Activated B cell treated with CpG ODN at 0.5 μM for 24 hours (primary cell): ENCODE measurements around the gene CFAP61. TPM values are rescaled to one million over a fixed set of nuclear protein-coding genes. Genes with fewer than 3 reads are reported as not detected.

Experiments used
- ATAC-seq: fragments of 200-7000 bp; cut with Tn5 transposase; one replicate; pipeline ENCODE4 v1.10.0; 2021; ENCODE audit warnings: low read depth, mild to moderate bottlenecking, moderate library complexity
- CTCF ChIA-PET: fragments of 350-600 bp; sonication (Branson Sonifier 250); formaldehyde crosslinking; loops from one replicate; lab custom pipeline; 2021; ENCODE audit warnings: antibody characterized with exemption; lab: Charles Lee
- POLR2A ChIA-PET: fragments of 350-600 bp; sonication (Branson Sonifier 250); formaldehyde crosslinking; loops from one replicate; lab custom pipeline; 2021; ENCODE audit warnings: antibody characterized with exemption; lab: Charles Lee
- DNase-seq: peaks from one replicate; pipeline ENCODE4 v3.0.0; 2022
- H3K27ac Mint-ChIP-seq: one replicate; pipeline ENCODE4 v1.8.0; 2020; ENCODE audit warnings: mixed read lengths
- H3K27me3 Mint-ChIP-seq: one replicate; pipeline ENCODE4 v1.8.0; 2021; ENCODE audit warnings: mixed read lengths
- H3K36me3 Mint-ChIP-seq: one replicate; pipeline ENCODE4 v1.8.0; 2021; ENCODE audit warnings: low read depth, mixed read lengths
- H3K4me1 Mint-ChIP-seq: one replicate; pipeline ENCODE4 v1.8.0; 2021; ENCODE audit warnings: mixed read lengths
- H3K4me3 Mint-ChIP-seq: one replicate; pipeline ENCODE4 v1.8.0; 2020; ENCODE audit warnings: mild to moderate bottlenecking, mixed read lengths
- H3K9me3 Mint-ChIP-seq: one replicate; pipeline ENCODE4 v1.8.0; 2020; ENCODE audit warnings: mixed read lengths
- CTCF ChIP-seq: fragments of 200-600 bp; IDR thresholded peaks from one replicate; pipeline ENCODE4 v1.8.0; 2022; ENCODE audit warnings: antibody characterized with exemption, mild to moderate bottlenecking
- intact Hi-C: fragments of 100-400 bp; cut with micrococcal nuclease; formaldehyde crosslinking; loops from one replicate; pipeline ENCODE4 v1.15.1; 2024
- total RNA-seq: library from RNA; stranded (reverse); gene quantifications from 2 replicates; pipeline ENCODE4 v1.2.3, GENCODE V29; 2022

CFAP61 gene
- total RNA-seq, 1 donor from 2014 or later, result not detected

- Mint-ChIP-seq H3K4me3 (no peak overlapping the region), H3K27ac (no peak overlapping the region), H3K4me1 (no peaks in the 10 kb centered on the region), H3K36me3 (no peaks in the 10 kb centered on the region), H3K27me3 (no peaks in the 10 kb centered on the region), H3K9me3 (no peaks in the 10 kb centered on the region)
- ATAC-seq (no peak), DNase-seq (no peak)
- ChIA-PET POLR2A (no interaction called here), CTCF (no interaction called here)
- intact Hi-C loops, result no loop called here
- TF ChIP-seq CTCF, result no peak
These were observed 214.2 kb downstream of the CFAP61 start for GRCh38 chr20:20266552-20266951.

GRCh38 chr20:20267685-20268370 lies 215.5 kb downstream of the CFAP61 start:
- no peak overlapping the region for H3K4me3 Mint-ChIP-seq
- peaks cover 4% of the 10 kb centered on the region for H3K27me3 Mint-ChIP-seq
- ChIA-PET POLR2A (no interaction called here), CTCF (no interaction called here)
- ATAC-seq, result no peak
- no peaks in the 10 kb centered on the region for H3K4me1 Mint-ChIP-seq
- H3K9me3 Mint-ChIP-seq, result no peaks in the 10 kb centered on the region
- intact Hi-C loops, result no loop called here
- no peak for DNase-seq
- no peak overlapping the region for H3K27ac Mint-ChIP-seq
- no peak for TF ChIP-seq CTCF
- H3K36me3 Mint-ChIP-seq, result no peaks in the 10 kb centered on the region

- ChIA-PET POLR2A (no interaction called here), CTCF (no interaction called here)
- no peak for TF ChIP-seq CTCF
- Mint-ChIP-seq H3K27ac (no peak overlapping the region), H3K9me3 (no peaks in the 10 kb centered on the region), H3K36me3 (no peaks in the 10 kb centered on the region), H3K4me3 (no peak overlapping the region), H3K27me3 (peaks cover 4% of the 10 kb centered on the region), H3K4me1 (no peaks in the 10 kb centered on the region)
- ATAC-seq, result no peak
- intact Hi-C loops, result no loop called here
- no peak for DNase-seq
These were observed 218.9 kb downstream of the CFAP61 start for GRCh38 chr20:20271271-20271670.

- CTCF ChIA-PET, result no interaction called here
- Mint-ChIP-seq H3K4me3 (no peak overlapping the region), H3K36me3 (no peaks in the 10 kb centered on the region), H3K9me3 (no peaks in the 10 kb centered on the region), H3K4me1 (no peaks in the 10 kb centered on the region), H3K27ac (no peak overlapping the region), H3K27me3 (peaks cover 12% of the 10 kb centered on the region)
- DNase-seq, result no peak
- ATAC-seq, result no peak
- POLR2A ChIA-PET, result no interaction called here
- TF ChIP-seq CTCF, result no peak
- intact Hi-C loops, result no loop called here
These were observed 220.4 kb downstream of the CFAP61 start for GRCh38 chr20:20272686-20273085.

- ATAC-seq (no peak), DNase-seq (no peak)
- Mint-ChIP-seq H3K4me1 (no peaks in the 10 kb centered on the region), H3K27me3 (peaks cover 18% of the 10 kb centered on the region), H3K4me3 (no peak overlapping the region), H3K9me3 (no peaks in the 10 kb centered on the region), H3K27ac (no peak overlapping the region), H3K36me3 (no peaks in the 10 kb centered on the region)
- TF ChIP-seq CTCF, result no peak
- intact Hi-C loops, result no loop called here
- ChIA-PET POLR2A (no interaction called here), CTCF (no interaction called here)
These were observed 221.0 kb downstream of the CFAP61 start for GRCh38 chr20:20273286-20273685.
